Measurements from ENCODE around the gene CTXND2. TPM values are rescaled to one million over a fixed set of nuclear protein-coding genes. Genes with fewer than 3 reads are reported as not detected.

CTXND2 gene
- polyA plus RNA-seq, 1 donor (not counting 4 experiments of a cell fraction or from before 2014, with no cell fraction given), result not detected

DNA sequence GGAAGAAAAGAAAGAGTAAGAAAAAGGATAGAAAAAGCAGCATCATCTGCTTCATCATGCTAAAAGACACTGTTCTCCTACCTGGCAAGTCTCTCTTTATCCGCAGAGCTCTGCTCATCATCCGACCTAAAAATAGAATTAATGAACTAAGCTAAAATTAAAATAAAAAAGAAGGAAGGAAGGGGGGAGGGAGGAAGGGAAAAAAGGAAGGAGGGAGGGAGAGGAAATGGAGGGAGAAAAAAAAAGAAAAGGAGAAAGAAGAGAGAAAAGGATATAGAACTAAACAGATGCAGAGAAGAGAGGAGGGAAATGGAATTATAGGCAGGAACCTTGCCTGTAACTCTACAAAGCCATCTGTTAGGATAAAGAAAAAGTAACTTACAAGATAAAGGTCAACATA is 44.6 kb upstream of the CTXND2 start:
- H3K4me1 ChIP-seq (ENCODE audit: control insufficient read depth, extremely low read depth, insufficient read depth, low read length), result no peaks in the 10 kb centered on the region
- no peaks in the 10 kb centered on the region for H3K27me3 ChIP-seq (ENCODE audit: control insufficient read depth, extremely low read depth, insufficient read depth, low read length)
- H3K4me3 ChIP-seq (ENCODE audit: control insufficient read depth in 2 of 3, extremely low read depth in 1 of 3, insufficient read depth in 2 of 3, low read depth in 1 of 3, low read length in 3 of 3), result no peak overlapping the region
- no peak for DNase-seq (ENCODE audit: low read depth, low spot score)
- no peak overlapping the region for H3K27ac ChIP-seq (ENCODE audit: control insufficient read depth, insufficient read depth, low read length)
- H4K20me1 ChIP-seq (ENCODE audit: control insufficient read depth, extremely low read depth, insufficient read depth, low read length), result no peaks in the 10 kb centered on the region
- H3K9me3 ChIP-seq (ENCODE audit: control insufficient read depth, low read depth, low read length), result no peaks in the 10 kb centered on the region
- no peak overlapping the region for H3K4me2 ChIP-seq (ENCODE audit: control insufficient read depth, extremely low read depth, insufficient read depth, low read depth, low read length)
- peaks cover 0 to 10% of the 10 kb centered on the region in 2 experiments for H3K36me3 ChIP-seq (ENCODE audit: control insufficient read depth in 2 of 2, extremely low read depth in 1 of 2, insufficient read depth in 2 of 2, low read length in 2 of 2)
- H2AFZ ChIP-seq (ENCODE audit: control insufficient read depth, low read length), result no peak overlapping the region
- H3K9me1 ChIP-seq (ENCODE audit: control insufficient read depth, extremely low read depth, insufficient read depth, low read length), result no peaks in the 10 kb centered on the region
- no peak for TF ChIP-seq EZH2 (IDR thresholded peaks at IDR 0.05; ENCODE audit: low read length)
- TF ChIP-seq, protein P1, sequence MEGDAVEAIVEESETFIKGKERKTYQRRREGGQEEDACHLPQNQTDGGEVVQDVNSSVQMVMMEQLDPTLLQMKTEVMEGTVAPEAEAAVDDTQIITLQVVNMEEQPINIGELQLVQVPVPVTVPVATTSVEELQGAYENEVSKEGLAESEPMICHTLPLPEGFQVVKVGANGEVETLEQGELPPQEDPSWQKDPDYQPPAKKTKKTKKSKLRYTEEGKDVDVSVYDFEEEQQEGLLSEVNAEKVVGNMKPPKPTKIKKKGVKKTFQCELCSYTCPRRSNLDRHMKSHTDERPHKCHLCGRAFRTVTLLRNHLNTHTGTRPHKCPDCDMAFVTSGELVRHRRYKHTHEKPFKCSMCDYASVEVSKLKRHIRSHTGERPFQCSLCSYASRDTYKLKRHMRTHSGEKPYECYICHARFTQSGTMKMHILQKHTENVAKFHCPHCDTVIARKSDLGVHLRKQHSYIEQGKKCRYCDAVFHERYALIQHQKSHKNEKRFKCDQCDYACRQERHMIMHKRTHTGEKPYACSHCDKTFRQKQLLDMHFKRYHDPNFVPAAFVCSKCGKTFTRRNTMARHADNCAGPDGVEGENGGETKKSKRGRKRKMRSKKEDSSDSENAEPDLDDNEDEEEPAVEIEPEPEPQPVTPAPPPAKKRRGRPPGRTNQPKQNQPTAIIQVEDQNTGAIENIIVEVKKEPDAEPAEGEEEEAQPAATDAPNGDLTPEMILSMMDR (optimal IDR thresholded peaks at IDR 0.05 in 1 of 3, IDR thresholded peaks at IDR 0.05 in 1 of 3, conservative IDR thresholded peaks at IDR 0.05 in 1 of 3; ENCODE audit: extremely low read depth in 1 of 3, insufficient read depth in 2 of 3, low read length in 3 of 3), result no peak
- dilution Hi-C loops (cut with MboI; ENCODE audit: extremely low pct_ligation_motif_present, low sequenced_read_pairs), result no loop called here
- H3K9ac ChIP-seq (ENCODE audit: control insufficient read depth, extremely low read depth, insufficient read depth, low read length), result no peak overlapping the region
- no peaks in the 10 kb centered on the region for H3K79me2 ChIP-seq (ENCODE audit: control insufficient read depth, insufficient read depth, low read length)
- FAIRE-seq, result no peak

DNA sequence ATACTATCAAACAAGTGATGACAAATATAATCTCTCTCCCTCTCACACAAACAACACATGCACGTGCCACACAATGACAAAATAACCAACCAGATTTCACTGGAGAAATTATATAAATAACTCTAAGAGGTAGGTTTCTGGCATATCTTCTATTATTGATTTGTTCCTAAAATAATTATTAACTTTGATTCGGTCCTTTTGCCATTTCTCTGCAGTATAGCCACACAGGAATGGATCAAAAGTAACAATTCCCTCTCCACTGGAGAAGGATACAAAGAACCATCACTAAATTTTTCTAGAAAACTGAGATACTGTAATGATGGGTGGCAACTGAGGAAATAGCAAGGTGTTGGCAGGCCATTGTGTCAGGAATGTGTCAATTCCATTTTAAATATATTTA is 44.0 kb upstream of the CTXND2 start:
- FAIRE-seq, result no peak
- dilution Hi-C loops (cut with MboI; ENCODE audit: extremely low pct_ligation_motif_present, low sequenced_read_pairs), result no loop called here

More for the DNA sequence above, 44.0 kb upstream of the CTXND2 start:
- Histone ChIP-seq H3K36me3 (ENCODE audit: control insufficient read depth in 2 of 2, extremely low read depth in 1 of 2, insufficient read depth in 2 of 2, low read length in 2 of 2) (peaks cover 0 to 10% of the 10 kb centered on the region in 2 experiments), H2AFZ (ENCODE audit: control insufficient read depth, low read length) (no peak overlapping the region), H3K9ac (ENCODE audit: control insufficient read depth, extremely low read depth, insufficient read depth, low read length) (no peak overlapping the region), H3K27ac (ENCODE audit: control insufficient read depth, insufficient read depth, low read length) (no peak overlapping the region), H3K4me3 (ENCODE audit: control insufficient read depth in 2 of 3, extremely low read depth in 1 of 3, insufficient read depth in 2 of 3, low read depth in 1 of 3, low read length in 3 of 3) (no peak overlapping the region), H3K9me3 (ENCODE audit: control insufficient read depth, low read depth, low read length) (no peaks in the 10 kb centered on the region), H3K27me3 (ENCODE audit: control insufficient read depth, extremely low read depth, insufficient read depth, low read length) (no peaks in the 10 kb centered on the region), H3K9me1 (ENCODE audit: control insufficient read depth, extremely low read depth, insufficient read depth, low read length) (no peaks in the 10 kb centered on the region), H3K4me2 (ENCODE audit: control insufficient read depth, extremely low read depth, insufficient read depth, low read depth, low read length) (no peak overlapping the region), H3K4me1 (ENCODE audit: control insufficient read depth, extremely low read depth, insufficient read depth, low read length) (no peaks in the 10 kb centered on the region), H3K79me2 (ENCODE audit: control insufficient read depth, insufficient read depth, low read length) (no peaks in the 10 kb centered on the region), H4K20me1 (ENCODE audit: control insufficient read depth, extremely low read depth, insufficient read depth, low read length) (no peaks in the 10 kb centered on the region)
- TF ChIP-seq, protein P1 (optimal IDR thresholded peaks at IDR 0.05 in 1 of 3, IDR thresholded peaks at IDR 0.05 in 1 of 3, conservative IDR thresholded peaks at IDR 0.05 in 1 of 3; ENCODE audit: extremely low read depth in 1 of 3, insufficient read depth in 2 of 3, low read length in 3 of 3), result no peak
- TF ChIP-seq EZH2 (IDR thresholded peaks at IDR 0.05; ENCODE audit: low read length), result no peak
- no peak for DNase-seq (ENCODE audit: low read depth, low spot score)

All from keratinocyte (primary cell).